HTR-8/SVneo (cell line): ENCODE measurements around the gene NPTX1.
A peak's percentile ranks its signal among the peaks of the same experiment; 100 is the strongest.
"Not testable (repeated sequence)": the region's sequence is repeated elsewhere in the genome, so short reads cannot be mapped to it uniquely, and the experiment has no call there.

Experiments used
- DNase-seq: peaks from one replicate; pipeline ENCODE4 v3.0.0; 2011; ENCODE audit warnings: low spot score, mixed read lengths; ENCODE audit not compliant: insufficient read length
- FAIRE-seq: peaks from 2 replicates; lab custom pipeline; 2011; peaks lifted over from hg19 to GRCh38; lab: Jason Lieb, UNC

Gene NPTX1, protein sequence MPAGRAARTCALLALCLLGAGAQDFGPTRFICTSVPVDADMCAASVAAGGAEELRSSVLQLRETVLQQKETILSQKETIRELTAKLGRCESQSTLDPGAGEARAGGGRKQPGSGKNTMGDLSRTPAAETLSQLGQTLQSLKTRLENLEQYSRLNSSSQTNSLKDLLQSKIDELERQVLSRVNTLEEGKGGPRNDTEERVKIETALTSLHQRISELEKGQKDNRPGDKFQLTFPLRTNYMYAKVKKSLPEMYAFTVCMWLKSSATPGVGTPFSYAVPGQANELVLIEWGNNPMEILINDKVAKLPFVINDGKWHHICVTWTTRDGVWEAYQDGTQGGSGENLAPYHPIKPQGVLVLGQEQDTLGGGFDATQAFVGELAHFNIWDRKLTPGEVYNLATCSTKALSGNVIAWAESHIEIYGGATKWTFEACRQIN

DNA sequence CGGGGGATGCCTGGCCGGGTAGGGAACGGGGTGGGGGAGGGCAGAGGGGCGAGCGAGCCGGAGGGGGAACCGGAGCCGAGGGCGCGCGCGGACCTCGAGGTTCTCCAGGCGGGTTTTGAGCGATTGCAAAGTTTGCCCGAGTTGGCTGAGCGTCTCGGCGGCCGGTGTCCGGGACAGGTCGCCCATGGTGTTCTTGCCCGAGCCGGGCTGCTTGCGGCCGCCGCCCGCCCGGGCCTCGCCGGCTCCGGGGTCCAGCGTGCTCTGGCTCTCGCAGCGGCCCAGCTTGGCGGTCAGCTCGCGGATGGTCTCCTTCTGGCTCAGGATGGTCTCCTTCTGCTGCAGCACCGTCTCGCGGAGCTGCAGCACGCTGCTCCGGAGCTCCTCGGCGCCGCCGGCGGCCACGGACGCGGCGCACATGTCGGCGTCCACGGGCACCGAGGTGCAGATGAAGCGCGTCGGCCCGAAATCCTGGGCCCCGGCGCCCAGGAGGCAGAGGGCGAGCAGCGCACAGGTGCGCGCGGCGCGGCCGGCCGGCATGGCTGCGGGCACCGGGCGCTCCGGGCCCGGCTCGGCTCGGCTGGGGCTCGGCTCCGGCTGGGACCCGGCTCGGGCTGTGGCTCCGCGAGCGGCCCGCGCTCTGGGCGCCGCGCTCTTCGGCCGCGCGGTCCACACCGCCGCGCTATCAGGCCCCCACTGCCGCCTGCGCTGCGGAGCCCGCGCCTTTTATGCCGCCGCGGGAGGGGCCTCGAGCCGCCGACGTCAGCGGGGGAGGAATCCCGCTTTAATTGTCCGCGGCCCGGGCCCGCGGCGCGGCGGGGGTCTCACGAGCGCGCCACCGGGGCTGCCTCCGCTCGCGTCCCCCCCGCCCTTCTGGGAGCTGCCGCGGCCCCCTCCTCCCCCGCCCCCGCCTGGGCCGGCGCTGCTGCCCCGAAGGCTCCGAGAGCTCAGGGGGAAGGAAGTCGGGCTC lies at the start of gene NPTX1:
NPTX1 (minus strand) TSS at position 698 of the 967 bp plus-strand sequence; CDS start at position 537, 161 bp downstream.
- FAIRE-seq (peak; percentile 26), DNase-seq (no peak)

DNA sequence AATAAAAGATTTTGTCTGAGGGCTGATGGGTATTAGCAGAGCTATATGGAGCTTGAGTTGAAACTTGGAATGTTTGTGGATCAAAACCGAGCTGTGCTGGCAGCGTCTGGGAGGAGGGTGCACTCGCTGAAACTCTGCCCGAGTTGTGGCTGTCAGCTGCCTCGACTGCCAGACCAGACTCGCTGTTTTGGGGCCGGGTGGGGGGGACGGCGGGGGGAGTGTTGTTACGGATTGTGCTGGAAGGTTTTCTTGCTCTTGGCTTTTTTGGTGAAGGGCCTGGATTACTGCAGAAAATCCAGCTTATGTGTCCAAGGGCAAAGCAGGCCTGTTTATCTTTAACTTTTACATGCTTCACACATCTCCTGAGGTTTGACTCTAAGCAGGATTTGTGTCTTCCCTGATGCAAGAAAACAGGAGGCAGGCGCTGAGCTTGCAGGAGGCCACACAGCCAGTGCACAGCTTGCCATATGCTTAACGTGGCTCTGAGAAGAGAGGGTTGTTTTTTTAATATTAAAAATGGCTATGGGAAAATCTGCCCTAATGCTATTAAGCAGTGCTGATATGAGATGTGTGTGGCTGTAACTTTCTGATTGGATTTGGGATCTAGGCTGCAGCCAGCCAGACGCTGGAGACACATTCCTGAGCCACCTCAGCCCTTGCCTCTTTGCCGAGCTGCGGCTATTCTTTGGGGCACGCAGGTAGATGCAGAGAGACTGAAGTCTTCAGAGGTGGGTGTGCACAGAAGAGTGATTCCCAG lies 47.7 kb upstream of the NPTX1 start:
- no peak for DNase-seq
- no peak for FAIRE-seq

DNA sequence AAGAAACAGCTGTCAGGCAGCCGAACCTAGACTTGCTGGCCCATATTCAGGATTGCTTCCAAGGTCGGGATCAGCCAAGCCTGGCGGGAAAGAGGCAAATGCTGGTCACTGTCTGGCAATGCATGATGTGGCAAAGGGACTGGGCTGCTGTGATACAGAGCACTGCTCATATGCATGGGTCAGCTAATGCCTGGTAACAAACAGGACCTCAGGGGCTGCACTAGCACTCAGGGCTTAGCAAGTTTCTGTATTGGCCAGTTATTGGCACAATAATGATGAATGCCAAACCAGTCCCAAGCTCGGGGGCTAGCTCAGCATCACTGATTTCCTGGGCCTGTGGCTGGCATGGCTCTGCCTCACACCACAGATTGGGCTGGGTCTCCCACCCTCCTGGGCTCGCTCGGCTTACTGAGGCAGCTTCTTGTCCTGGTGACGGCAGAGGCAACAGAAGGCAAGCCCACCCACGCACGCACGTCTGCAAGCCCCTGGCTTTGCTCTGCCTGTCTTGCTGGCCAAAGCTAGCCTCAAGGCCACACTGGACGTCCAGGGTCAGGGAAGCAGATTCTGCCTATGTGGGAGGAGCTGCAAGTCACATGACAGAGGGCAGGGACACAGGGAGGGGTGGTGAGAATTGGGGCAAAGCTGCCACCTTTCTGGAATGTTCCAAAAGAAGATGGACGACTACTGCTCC lies 46.8 kb upstream of the NPTX1 start:
- FAIRE-seq = no peak
- DNase-seq = no peak

DNA sequence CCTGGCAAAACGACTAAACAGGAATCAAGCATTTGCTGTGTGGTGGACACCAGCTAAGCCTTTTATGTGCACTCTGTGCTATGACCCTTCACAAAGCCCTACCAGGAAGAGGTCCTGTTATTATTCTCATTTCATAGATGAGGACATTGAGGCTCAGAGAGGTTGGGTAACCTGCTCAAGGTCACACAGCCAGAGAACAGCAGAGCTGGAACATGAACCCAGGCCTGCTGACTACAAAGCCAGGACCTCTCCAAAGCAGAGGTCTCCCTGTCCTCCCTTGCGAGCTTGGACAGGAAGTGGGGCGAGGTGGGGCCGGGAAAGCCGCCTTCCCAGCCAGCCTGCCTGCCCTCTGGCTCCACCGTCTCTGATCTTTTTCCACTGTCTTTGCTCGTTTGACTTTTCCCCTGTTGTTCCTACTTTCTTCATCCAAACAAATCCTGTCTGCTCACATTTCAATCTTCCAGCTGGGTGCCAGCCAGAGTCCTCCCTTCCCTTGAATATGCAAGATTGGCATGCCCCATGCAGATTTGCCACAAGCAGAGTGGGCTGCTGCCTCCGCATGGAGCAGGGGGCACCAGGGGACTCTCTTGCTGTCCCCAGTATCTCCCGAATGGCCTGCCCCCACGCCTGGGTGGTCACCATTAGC lies 44.5 kb upstream of the NPTX1 start:
- DNase-seq (no peak), FAIRE-seq (no peak)

DNA sequence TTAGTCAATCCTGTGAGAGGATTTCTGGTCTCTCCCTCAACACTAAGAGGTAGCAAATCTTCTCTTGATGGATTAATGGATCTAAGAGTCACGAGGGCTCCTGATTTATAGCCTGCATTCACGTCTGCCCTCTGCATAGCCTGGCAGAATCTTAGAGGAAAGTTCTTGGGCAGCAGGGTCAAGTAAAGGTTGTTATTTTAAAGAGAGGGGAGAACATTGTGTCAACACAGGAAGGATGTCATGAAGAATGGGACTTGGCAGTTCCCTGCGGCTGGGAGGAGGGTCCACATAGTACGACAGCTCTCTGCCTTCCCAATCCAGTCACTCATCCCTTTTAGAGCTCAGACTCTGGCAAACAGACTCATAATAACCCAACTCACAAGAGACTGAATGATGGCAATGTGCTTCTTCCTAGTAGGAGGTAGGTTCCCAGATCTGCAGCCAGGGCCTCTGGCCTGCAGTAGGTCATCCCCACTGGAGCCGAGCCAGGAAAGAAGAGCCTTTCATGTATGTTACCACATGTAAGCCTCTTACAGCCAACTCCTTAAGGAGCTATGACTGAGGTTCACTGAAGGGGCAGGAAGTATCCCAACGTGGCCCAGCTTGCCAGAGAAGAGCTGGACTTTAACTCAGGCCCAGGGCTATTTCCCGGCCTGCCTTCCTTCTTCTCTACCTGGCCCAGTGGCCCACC lies 42.8 kb upstream of the NPTX1 start:
- DNase-seq (peak; percentile 54), FAIRE-seq (no peak)

DNA sequence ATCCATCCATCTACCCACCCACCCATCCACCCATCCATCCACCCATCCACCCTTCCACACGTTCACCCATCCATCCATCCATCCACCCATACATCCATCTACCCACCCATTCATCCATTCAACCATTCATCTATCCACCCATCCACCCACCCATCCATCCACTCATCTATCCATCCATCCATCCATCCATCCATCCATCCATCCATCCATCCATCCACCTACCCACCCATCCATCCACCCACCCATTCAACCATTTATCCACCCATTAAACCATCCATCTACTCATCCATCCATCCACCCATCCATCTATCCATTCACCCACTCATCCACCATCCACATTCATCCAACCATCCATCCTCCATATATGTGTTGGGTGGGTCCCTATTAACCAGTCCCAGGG lies 42.0 kb upstream of the NPTX1 start:
- no peak for DNase-seq
- FAIRE-seq = no peak

DNA sequence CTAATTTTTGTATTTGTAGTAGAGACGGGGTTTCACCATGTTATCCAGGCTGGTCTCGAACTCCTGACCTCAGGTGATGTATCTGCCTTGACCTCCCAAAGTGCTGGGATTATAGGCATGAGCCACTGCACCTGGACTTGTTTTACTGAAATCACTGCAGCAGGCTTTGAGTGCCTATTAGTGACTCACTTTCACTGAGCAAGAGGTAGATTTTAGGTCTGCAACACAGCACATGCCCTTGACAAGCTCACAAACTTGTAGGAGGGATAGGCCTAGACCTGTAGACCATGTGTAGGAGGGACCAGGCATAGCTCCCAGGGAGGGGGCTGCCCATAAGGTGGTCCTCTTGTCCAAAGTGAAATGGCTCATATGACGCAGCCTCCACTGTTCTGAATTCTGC lies 41.2 kb upstream of the NPTX1 start:
- FAIRE-seq (no peak), DNase-seq (no peak)

GRCh38 chr17:80516171-80516932 lies 39.9 kb upstream of the NPTX1 start:
- FAIRE-seq (no peak), DNase-seq (no peak)

GRCh38 chr17:80513892-80514291 lies 37.5 kb upstream of the NPTX1 start:
- DNase-seq (no peak), FAIRE-seq (no peak)

DNA sequence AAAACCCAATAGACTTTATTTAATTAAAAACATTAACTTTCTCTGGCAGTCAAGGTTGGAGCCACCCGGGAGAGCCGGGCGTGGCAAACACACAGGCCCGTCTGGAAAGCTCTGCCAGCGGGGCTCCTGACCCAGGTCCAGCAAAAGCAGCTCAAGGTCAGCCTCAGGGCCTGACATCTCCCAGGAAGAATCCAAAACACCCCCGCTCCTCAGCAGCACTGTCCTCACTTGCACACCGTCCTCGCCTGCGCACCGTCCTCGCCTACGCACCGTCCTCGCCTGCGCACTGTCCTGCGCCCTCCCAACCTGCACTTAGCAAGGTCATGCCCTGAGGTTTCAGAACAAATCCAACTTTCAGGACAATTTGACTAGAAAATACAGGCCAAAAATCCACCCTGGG lies 36.8 kb upstream of the NPTX1 start:
- FAIRE-seq = no peak

GRCh38 chr17:80512233-80512632 lies 35.8 kb upstream of the NPTX1 start:
- peak; percentile 84 for FAIRE-seq
- peak; percentile 75 for DNase-seq

More for the DNA sequence above, 36.8 kb upstream of the NPTX1 start:
- DNase-seq = no peak

GRCh38 chr17:80511222-80512180 lies 35.1 kb upstream of the NPTX1 start:
- DNase-seq (no peak), FAIRE-seq (peak; percentile 100)

GRCh38 chr17:80510772-80511171 lies 34.4 kb upstream of the NPTX1 start:
- no peak for FAIRE-seq
- no peak for DNase-seq

GRCh38 chr17:80510132-80510531 lies 33.7 kb upstream of the NPTX1 start:
- FAIRE-seq (no peak), DNase-seq (no peak)

GRCh38 chr17:80509311-80509710 lies 32.9 kb upstream of the NPTX1 start:
- DNase-seq = no peak
- no peak for FAIRE-seq

GRCh38 chr17:80507965-80508364 lies 31.6 kb upstream of the NPTX1 start:
- FAIRE-seq (no peak), DNase-seq (no peak)

DNA sequence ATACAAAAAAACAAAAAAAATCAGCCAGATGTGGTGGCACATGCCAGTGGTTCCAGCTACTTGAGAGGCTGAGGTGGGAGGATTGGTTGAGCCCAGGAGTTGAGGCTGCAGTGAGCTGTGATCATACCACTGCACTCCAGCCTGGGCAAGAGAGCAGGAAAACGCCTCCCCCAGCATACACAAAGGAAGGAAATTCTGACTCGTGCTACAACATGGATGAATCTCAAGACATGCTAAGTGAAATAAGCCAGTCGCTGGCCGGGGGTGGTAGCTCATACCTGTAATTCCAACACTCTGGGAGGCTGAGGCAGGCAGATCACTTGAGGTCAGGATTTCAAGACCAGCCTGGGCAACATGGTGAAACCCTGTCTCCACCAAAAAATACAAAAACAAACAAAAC lies 30.8 kb upstream of the NPTX1 start:
- FAIRE-seq = not testable (repeated sequence)

More for the DNA sequence above, 30.8 kb upstream of the NPTX1 start:
- not testable (repeated sequence) for DNase-seq
